HCT116 (cell line): Measurements from ENCODE around the gene SMS. TPM values are rescaled to one million over a fixed set of nuclear protein-coding genes. Genes with fewer than 3 reads are reported as not detected.

Experiments used
- ATAC-seq: fragments of 200-7000 bp; cut with Tn5 transposase; 2 replicates; pipeline ENCODE4 v1.9.1; 2020; ENCODE audit warnings: mild to moderate bottlenecking, moderate library complexity
- BruUV-seq: library from RNA; stranded (reverse); fragments of 400-500 nt; replicated peaks from 2 replicates; lab custom pipeline; 2021; lab: Mats Ljungman, UMichigan
- CTCF ChIA-PET: fragments of 300-600 bp; sonication (Branson Sonifier 250); formaldehyde crosslinking; loops from one replicate; lab custom pipeline; 2021; ENCODE audit warnings: antibody characterized with exemption; lab: Charles Lee
- POLR2A ChIA-PET: fragments of 300-600, 350-600 bp; sonication (Branson Sonifier 250); formaldehyde crosslinking; loops from one replicate; lab custom pipeline; 2021; ENCODE audit warnings: antibody characterized with exemption; lab: Charles Lee
- RAD21 ChIA-PET, 2 experiments: fragments of 300-600 bp; sonication (Branson Sonifier 250); formaldehyde crosslinking; loops; one replicate each; lab custom pipeline; 2023; ENCODE audit warnings: low total read pairs in 2 of 2; ENCODE audit not compliant: uncharacterized antibody in 2 of 2, unreplicated experiment in 2 of 2, low non-redundant PET in 1 of 2; lab: Charles Lee
- DNase-seq: peaks from one replicate; pipeline ENCODE4 v3.0.0-alpha.2; 2010; ENCODE audit warnings: low read depth, low spot score
- H2AFZ ChIP-seq: fragments of 200-600 bp; shearing (Covaris generic), sonication (generic); 2 replicates; pipeline ENCODE4 v1.6.1; 2017; ENCODE audit warnings: low read depth, mixed run types, mixed read lengths, antibody characterized with exemption, low read length; ENCODE audit not compliant: poor library complexity, severe bottlenecking
- H3K27ac ChIP-seq: 2 replicates; pipeline ENCODE4 v1.5.1; 2012; ENCODE audit warnings: low read depth, low read length
- H3K27me3 ChIP-seq: fragments of 200-600 bp; sonication (generic); 2 replicates; pipeline ENCODE4 v1.6.1; 2016; ENCODE audit warnings: mixed run types, low read length, mixed read lengths; ENCODE audit not compliant: insufficient read depth
- H3K36me3 ChIP-seq, 2 experiments: fragments of 200-500 bp in 1 of 2; fragments of 200-600 bp in 1 of 2; sonication (Bioruptor generic) in 1 of 2; sonication (generic) in 1 of 2; 2 replicates each; pipeline versions ENCODE4 v1.5.1 to v1.6.1; 2014 to 2016; ENCODE audit warnings: low read length in 2 of 2, inconsistent platforms in 1 of 2, mixed read lengths in 1 of 2, mixed run types in 1 of 2; ENCODE audit not compliant: insufficient read depth in 2 of 2, control insufficient read depth in 1 of 2
- H3K4me1 ChIP-seq, 2 experiments: fragments of 200-600 bp in 1 of 2; sonication (generic) in 1 of 2; 2 replicates each; pipeline versions ENCODE4 v1.5.1 to v1.6.1; 2012 to 2017; ENCODE audit warnings: low read length in 2 of 2, inconsistent platforms in 1 of 2, mild to moderate bottlenecking in 1 of 2, mixed read lengths in 1 of 2, mixed run types in 1 of 2, moderate library complexity in 1 of 2; ENCODE audit not compliant: insufficient read depth in 2 of 2, control insufficient read depth in 1 of 2
- H3K4me2 ChIP-seq: fragments of 200-600 bp; sonication (generic); 2 replicates; pipeline ENCODE4 v1.6.1; 2017; ENCODE audit warnings: mixed run types, low read length, mixed read lengths
- H3K4me3 ChIP-seq, 2 experiments: fragments of 200-600 bp in 1 of 2; sonication (generic) in 1 of 2; replicated peaks in 1 of 2; 2 replicates each; pipeline ENCODE4 v1.5.1; 2011 to 2016; ENCODE audit warnings: low read length in 2 of 2, control low read depth in 1 of 2, low read depth in 1 of 2, mild to moderate bottlenecking in 1 of 2, mixed read lengths in 1 of 2, mixed run types in 1 of 2
- H3K79me2 ChIP-seq: fragments of 200-600 bp; sonication (generic); 2 replicates; pipeline ENCODE4 v1.6.1; 2017; ENCODE audit warnings: mild to moderate bottlenecking, mixed run types, low read length, moderate library complexity, mixed read lengths; ENCODE audit not compliant: insufficient read depth
- H3K9ac ChIP-seq: fragments of 200-600 bp; sonication (generic); 2 replicates; pipeline ENCODE4 v1.6.1; 2016; ENCODE audit warnings: low read length, mixed read lengths
- H3K9me2 ChIP-seq: fragments of 200-600 bp; sonication (generic), shearing (Covaris generic); 2 replicates; pipeline ENCODE4 v1.6.1; 2017; ENCODE audit warnings: mixed run types, mild to moderate bottlenecking, moderate library complexity; ENCODE audit not compliant: insufficient read depth
- H3K9me3 ChIP-seq, 2 experiments: fragments of 200-500 bp in 1 of 2; fragments of 200-600 bp in 1 of 2; sonication (Bioruptor generic) in 1 of 2; sonication (generic) in 1 of 2; 2 replicates each; pipeline ENCODE4 v1.6.1; 2014 to 2017; ENCODE audit warnings: low read length in 2 of 2, mixed read lengths in 2 of 2, inconsistent platforms in 1 of 2, low read depth in 1 of 2, mild to moderate bottlenecking in 1 of 2, mixed run types in 1 of 2, moderate library complexity in 1 of 2; ENCODE audit not compliant: control insufficient read depth in 1 of 2, insufficient read depth in 1 of 2
- H4K20me1 ChIP-seq: fragments of 200-600 bp; sonication (generic), shearing (Covaris generic); 2 replicates; pipeline ENCODE4 v1.6.1; 2017; ENCODE audit warnings: mixed run types, mild to moderate bottlenecking, moderate library complexity; ENCODE audit not compliant: insufficient read depth
- ATF3 ChIP-seq: IDR thresholded peaks from 2 replicates; pipeline ENCODE4 v1.6.1; 2012
- CBX3 ChIP-seq: IDR thresholded peaks from 2 replicates; pipeline ENCODE4 v1.6.1; 2012; ENCODE audit warnings: low read depth
- CTCF ChIP-seq, 3 experiments: fragments of 200-600 bp in 1 of 3; sonication (generic) in 1 of 3; IDR thresholded peaks in 2 of 3; conservative IDR thresholded peaks in 1 of 3; 2 replicates each; pipeline ENCODE4 v1.5.1; 2012 to 2017; ENCODE audit warnings: low read depth in 2 of 3, low read length in 2 of 3, antibody characterized with exemption in 1 of 3, borderline replicate concordance in 1 of 3, control low read depth in 1 of 3, mild to moderate bottlenecking in 1 of 3, mixed read lengths in 1 of 3, mixed run types in 1 of 3, moderate library complexity in 1 of 3; ENCODE audit not compliant: insufficient read depth in 1 of 3
- EGR1 ChIP-seq: IDR thresholded peaks from 2 replicates; pipeline ENCODE4 v1.6.1; 2012; ENCODE audit warnings: low read depth
- EZH2 ChIP-seq: fragments of 200-600 bp; sonication (generic); IDR thresholded peaks from 2 replicates; pipeline ENCODE4 v1.6.1; 2017; ENCODE audit warnings: antibody characterized with exemption, mixed run types
- EZH2phosphoT487 ChIP-seq: fragments of 200-600 bp; IDR thresholded peaks from 2 replicates; pipeline ENCODE4 v1.6.1; 2018; ENCODE audit warnings: antibody characterized with exemption, borderline replicate concordance
- FOSL1 ChIP-seq: IDR thresholded peaks from 2 replicates; pipeline ENCODE4 v1.6.1; 2012; ENCODE audit warnings: low read depth
- JUND ChIP-seq: IDR thresholded peaks from 2 replicates; pipeline ENCODE4 v1.6.1; 2012
- POLR2A ChIP-seq: IDR thresholded peaks from 2 replicates; pipeline ENCODE4 v1.7.0; 2011; ENCODE audit warnings: borderline replicate concordance; ENCODE audit not compliant: insufficient read depth, insufficient read length; ENCODE audit errors: extremely low read depth
- SIN3A ChIP-seq: IDR thresholded peaks from 2 replicates; pipeline ENCODE4 v1.6.1; 2012; ENCODE audit warnings: low read depth
- SRF ChIP-seq: IDR thresholded peaks from 2 replicates; pipeline ENCODE4 v1.6.1; 2012; ENCODE audit warnings: low read depth
- TCF7L2 ChIP-seq: IDR thresholded peaks from 2 replicates; pipeline ENCODE4 v1.7.0; 2011; ENCODE audit warnings: borderline replicate concordance, inconsistent platforms; ENCODE audit not compliant: insufficient read depth, insufficient read length; ENCODE audit errors: extremely low read depth
- ZNF274 ChIP-seq: fragments of 200-500 bp; sonication (Bioruptor generic); IDR thresholded peaks from 2 replicates; pipeline ENCODE4 v1.6.1; 2014; ENCODE audit warnings: mild to moderate bottlenecking, low read depth, low read length, inconsistent platforms
- intact Hi-C: fragments of 100-400 bp; cut with micrococcal nuclease; formaldehyde crosslinking; loops from 2 replicates; pipeline ENCODE4 v1.10.0; 2022
- total RNA-seq: library from RNA; stranded (reverse); gene quantifications from one replicate; pipeline ENCODE4 v1.2.1, GENCODE V29; 2021; ENCODE audit not compliant: unreplicated experiment
- TF ChIP-seq, protein P1 (sequence below): IDR thresholded peaks from 2 replicates; pipeline ENCODE4 v1.6.1; 2012
- TF ChIP-seq, protein P2 (sequence below): IDR thresholded peaks from 2 replicates; pipeline ENCODE4 v1.6.1; 2012; ENCODE audit warnings: low read depth

Gene SMS
- total RNA-seq, 1 experiment from 2014 or later = 164 TPM

DNA sequence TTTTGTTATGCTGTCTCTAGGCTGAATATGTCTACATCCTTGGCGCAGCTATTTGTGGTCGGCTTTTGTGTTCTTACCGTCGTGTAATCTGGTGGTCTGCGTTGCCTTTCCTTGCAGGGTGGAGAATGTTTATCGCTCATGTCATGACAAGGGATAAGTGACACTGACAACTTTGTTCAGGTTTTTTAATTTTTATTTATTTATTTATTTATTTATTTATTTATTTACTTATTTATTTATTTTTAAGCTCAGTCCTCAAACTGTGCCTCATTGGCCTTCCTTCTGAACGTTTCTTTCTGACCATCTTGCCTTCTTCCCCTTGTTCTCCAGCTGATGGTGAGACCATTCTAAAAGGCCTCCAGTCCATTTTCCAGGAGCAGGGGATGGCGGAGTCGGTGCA, 26.4 kb downstream of the SMS start:
- H3K4me1 ChIP-seq = no peaks in the 10 kb centered on the region
- TF ChIP-seq ATF3 = no peak
- no peak for TF ChIP-seq SRF
- no peak for TF ChIP-seq EGR1
- no peak for TF ChIP-seq EZH2
- TF ChIP-seq CBX3 = no peak
- TF ChIP-seq, protein P1, sequence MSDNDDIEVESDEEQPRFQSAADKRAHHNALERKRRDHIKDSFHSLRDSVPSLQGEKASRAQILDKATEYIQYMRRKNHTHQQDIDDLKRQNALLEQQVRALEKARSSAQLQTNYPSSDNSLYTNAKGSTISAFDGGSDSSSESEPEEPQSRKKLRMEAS = no peak
- no peak for TF ChIP-seq JUND
- no peak for TF ChIP-seq EZH2phosphoT487
- TF ChIP-seq, protein P2, sequence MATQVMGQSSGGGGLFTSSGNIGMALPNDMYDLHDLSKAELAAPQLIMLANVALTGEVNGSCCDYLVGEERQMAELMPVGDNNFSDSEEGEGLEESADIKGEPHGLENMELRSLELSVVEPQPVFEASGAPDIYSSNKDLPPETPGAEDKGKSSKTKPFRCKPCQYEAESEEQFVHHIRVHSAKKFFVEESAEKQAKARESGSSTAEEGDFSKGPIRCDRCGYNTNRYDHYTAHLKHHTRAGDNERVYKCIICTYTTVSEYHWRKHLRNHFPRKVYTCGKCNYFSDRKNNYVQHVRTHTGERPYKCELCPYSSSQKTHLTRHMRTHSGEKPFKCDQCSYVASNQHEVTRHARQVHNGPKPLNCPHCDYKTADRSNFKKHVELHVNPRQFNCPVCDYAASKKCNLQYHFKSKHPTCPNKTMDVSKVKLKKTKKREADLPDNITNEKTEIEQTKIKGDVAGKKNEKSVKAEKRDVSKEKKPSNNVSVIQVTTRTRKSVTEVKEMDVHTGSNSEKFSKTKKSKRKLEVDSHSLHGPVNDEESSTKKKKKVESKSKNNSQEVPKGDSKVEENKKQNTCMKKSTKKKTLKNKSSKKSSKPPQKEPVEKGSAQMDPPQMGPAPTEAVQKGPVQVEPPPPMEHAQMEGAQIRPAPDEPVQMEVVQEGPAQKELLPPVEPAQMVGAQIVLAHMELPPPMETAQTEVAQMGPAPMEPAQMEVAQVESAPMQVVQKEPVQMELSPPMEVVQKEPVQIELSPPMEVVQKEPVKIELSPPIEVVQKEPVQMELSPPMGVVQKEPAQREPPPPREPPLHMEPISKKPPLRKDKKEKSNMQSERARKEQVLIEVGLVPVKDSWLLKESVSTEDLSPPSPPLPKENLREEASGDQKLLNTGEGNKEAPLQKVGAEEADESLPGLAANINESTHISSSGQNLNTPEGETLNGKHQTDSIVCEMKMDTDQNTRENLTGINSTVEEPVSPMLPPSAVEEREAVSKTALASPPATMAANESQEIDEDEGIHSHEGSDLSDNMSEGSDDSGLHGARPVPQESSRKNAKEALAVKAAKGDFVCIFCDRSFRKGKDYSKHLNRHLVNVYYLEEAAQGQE = no peak
- TF ChIP-seq FOSL1 = no peak
- no peak for TF ChIP-seq ZNF274
- no peak for TF ChIP-seq TCF7L2
- TF ChIP-seq SIN3A = no peak
- no peak for TF ChIP-seq POLR2A
- TF ChIP-seq CTCF (IDR thresholded peaks at IDR 0.05 in 2 of 3, conservative IDR thresholded peaks at IDR 0.05 in 1 of 3; ENCODE audit: borderline replicate concordance in 1 of 3, insufficient read depth in 1 of 3, low read depth in 2 of 3, low read length in 2 of 3) = no peak
- H3K4me3 ChIP-seq = no peak overlapping the region
- intact Hi-C loops = no loop called here
- no peak overlapping the region for H3K9ac ChIP-seq
- ATAC-seq (no peak), DNase-seq (no peak)
- H3K4me2 ChIP-seq = no peak overlapping the region
- no peaks in the 10 kb centered on the region for H3K9me3 ChIP-seq
- H3K79me2 ChIP-seq = peaks cover 80% of the 10 kb centered on the region
- no TSS peak for BruUV-seq
- 0 out of 2 replicates have a peak, but pooled peaks cover 4% of the 10 kb centered on the region for H4K20me1 ChIP-seq
- CTCF ChIA-PET = no interaction called here
- RAD21 ChIA-PET = no interaction called here
- POLR2A ChIA-PET = no interaction called here
- no peaks in the 10 kb centered on the region for H3K9me2 ChIP-seq
- H3K36me3 ChIP-seq = peaks cover 3 to 5% of the 10 kb centered on the region in 2 experiments; a peak in 1 of 4 replicates
- H2AFZ ChIP-seq = no peak overlapping the region
- no peak overlapping the region for H3K27ac ChIP-seq
- H3K27me3 ChIP-seq = no peaks in the 10 kb centered on the region
